Panc1 (cell line): Measurements from ENCODE around the gene TANC1. TPM values are rescaled to one million over a fixed set of nuclear protein-coding genes. Genes with fewer than 3 reads are reported as not detected.

Experiments used
- ATAC-seq: fragments of 200-7000 bp; cut with Tn5 transposase; 2 replicates; pipeline ENCODE4 v1.9.1; 2020; ENCODE audit warnings: mild to moderate bottlenecking, moderate library complexity
- BruUV-seq: library from RNA; stranded (reverse); fragments of 400-500 nt; replicated peaks from 2 replicates; lab custom pipeline; 2021; lab: Mats Ljungman, UMichigan
- CTCF ChIA-PET: fragments of 300-600 bp; sonication (Branson Sonifier 250); formaldehyde crosslinking; loops from one replicate; lab custom pipeline; 2022; ENCODE audit warnings: antibody characterized with exemption; lab: Charles Lee
- POLR2A ChIA-PET: fragments of 300-600 bp; sonication (Branson Sonifier 250); formaldehyde crosslinking; loops from one replicate; lab custom pipeline; 2022; ENCODE audit warnings: antibody characterized with exemption; lab: Charles Lee
- DNase-seq: peaks from one replicate; pipeline ENCODE4 v3.0.0-alpha.2; 2010; ENCODE audit warnings: low read depth, low spot score
- H3K27ac ChIP-seq: 2 replicates; pipeline ENCODE4 v1.5.1; 2011; ENCODE audit warnings: mild to moderate bottlenecking, low read length, inconsistent platforms
- H3K27me3 ChIP-seq: fragments of 200-500 bp; sonication (Bioruptor generic); 2 replicates; pipeline ENCODE4 v1.6.0; 2014; ENCODE audit warnings: low read length, inconsistent platforms; ENCODE audit not compliant: control insufficient read depth, insufficient read depth
- H3K36me3 ChIP-seq: fragments of 200-500 bp; sonication (Bioruptor generic); 2 replicates; pipeline ENCODE4 v1.5.1; 2014; ENCODE audit warnings: inconsistent platforms, mild to moderate bottlenecking, low read length, moderate library complexity; ENCODE audit not compliant: control insufficient read depth, insufficient read depth
- H3K4me1 ChIP-seq: 2 replicates; pipeline ENCODE4 v1.5.1; 2011; ENCODE audit warnings: inconsistent platforms, mild to moderate bottlenecking, low read length, moderate library complexity; ENCODE audit not compliant: control insufficient read depth, insufficient read depth
- H3K4me3 ChIP-seq, 2 experiments: 2 replicates each; pipeline ENCODE4 v1.5.1; 2011 to 2012; ENCODE audit warnings: low read depth in 2 of 2, low read length in 2 of 2, mild to moderate bottlenecking in 2 of 2, inconsistent platforms in 1 of 2, moderate library complexity in 1 of 2
- H3K9me3 ChIP-seq: fragments of 200-500 bp; sonication (Bioruptor generic); 2 replicates; pipeline ENCODE4 v1.5.1; 2014; ENCODE audit warnings: low read depth, mild to moderate bottlenecking, inconsistent platforms, low read length, moderate library complexity; ENCODE audit not compliant: control insufficient read depth, insufficient read depth
- CTCF ChIP-seq: fragments of 450-650 bp; IDR thresholded peaks from 2 replicates; pipeline ENCODE4 v1.5.1; 2017; ENCODE audit warnings: mild to moderate bottlenecking
- POLR2AphosphoS5 ChIP-seq: IDR thresholded peaks from 2 replicates; pipeline ENCODE4 v1.6.1; 2012; ENCODE audit warnings: mild to moderate bottlenecking, low read depth, low read length, moderate library complexity
- SIN3A ChIP-seq: IDR thresholded peaks from 2 replicates; pipeline ENCODE4 v1.6.1; 2012; ENCODE audit warnings: low read depth, mild to moderate bottlenecking, low read length, moderate library complexity, borderline replicate concordance; ENCODE audit not compliant: insufficient read depth
- TCF7L2 ChIP-seq: IDR thresholded peaks from 2 replicates; pipeline ENCODE4 v1.6.1; 2011; ENCODE audit warnings: mild to moderate bottlenecking, low read depth, low read length, inconsistent platforms
- in situ Hi-C: cut with HindIII; loops from 2 replicates; pipeline ENCODE4 v1.10.0; 2016; ENCODE audit warnings: low sequenced_read_pairs, low pct_unique_long_range_greater_than_20kb
- intact Hi-C: fragments of 100-400 bp; cut with micrococcal nuclease; formaldehyde crosslinking; loops from one replicate; pipeline ENCODE4 v1.10.0; 2022; ENCODE audit not compliant: unreplicated experiment
- total RNA-seq: library from RNA; stranded (reverse); gene quantifications from one replicate; pipeline ENCODE4 v1.2.1, GENCODE V29; 2021; ENCODE audit not compliant: unreplicated experiment
- TF ChIP-seq, protein P1 (sequence below), 2 experiments: IDR thresholded peaks; 2 replicates each; pipeline ENCODE4 v1.6.1; 2011 to 2012; ENCODE audit warnings: low read depth in 2 of 2, control low read depth in 1 of 2, low read length in 1 of 2, mild to moderate bottlenecking in 1 of 2, moderate library complexity in 1 of 2; ENCODE audit not compliant: insufficient read depth in 1 of 2

TANC1 gene
- total RNA-seq, 1 experiment from 2014 or later, result 44.3 TPM

- ChIA-PET CTCF (interaction anchor here (0.6 kb wide), 1 partner anchor 75 kb away, joined by 4 read pairs; no protein-coding TSS in a partner anchor), POLR2A (no interaction called here)
- in situ Hi-C loops (no loop called here), intact Hi-C loops (no loop called here)
- TF ChIP-seq POLR2AphosphoS5 (no peak), SIN3A (no peak), TCF7L2 (no peak)
- no peaks in the 10 kb centered on the region for H3K27me3 ChIP-seq
- peaks cover 3% of the 10 kb centered on the region; the same call in 1 of the 2 replicates for H3K9me3 ChIP-seq
- BruUV-seq, result no TSS peak
- peaks cover 48% of the 10 kb centered on the region for H3K4me1 ChIP-seq
- H3K4me3 ChIP-seq, result no peak overlapping the region
- peak overlapping the region; percentile 86 for H3K27ac ChIP-seq
- ATAC-seq, result no peak
- H3K36me3 ChIP-seq, result no peaks in the 10 kb centered on the region
- no peak for DNase-seq
Measured at GRCh38 chr2:159091976-159092375, 123.5 kb downstream of the TANC1 start.

DNA sequence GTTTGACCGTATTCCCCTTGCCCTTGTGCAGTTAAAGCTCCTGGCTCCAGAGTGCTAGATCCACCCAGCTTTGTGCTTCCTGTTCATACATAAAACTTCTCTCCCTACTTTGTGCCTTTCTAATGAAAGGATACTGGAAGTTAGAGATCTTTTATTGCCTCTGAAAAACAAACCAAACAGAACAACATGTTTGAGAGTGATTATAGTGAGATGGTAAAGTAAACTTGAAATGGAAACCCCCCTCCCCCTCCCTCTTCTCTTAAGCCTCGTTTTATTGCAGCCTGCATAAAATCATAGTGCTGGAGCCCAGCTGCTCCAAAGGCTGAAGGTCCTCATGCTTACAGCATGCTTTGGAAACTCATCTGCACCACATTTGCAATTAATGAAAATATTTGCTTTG, 125.1 kb downstream of the TANC1 start:
- intact Hi-C loops, result no loop called here
- H3K4me1 ChIP-seq, result peaks cover 55% of the 10 kb centered on the region
- H3K27ac ChIP-seq, result peak overlapping the region; percentile 86
- H3K27me3 ChIP-seq, result no peaks in the 10 kb centered on the region
- no peaks in the 10 kb centered on the region for H3K36me3 ChIP-seq
- in situ Hi-C loops, result no loop called here
- BruUV-seq, result no TSS peak
- POLR2A ChIA-PET, result interaction anchor here (0.5 to 0.7 kb wide), 2 partner anchors 8 to 29 kb away, joined by 3 to 7 read pairs; no protein-coding TSS in a partner anchor
- H3K9me3 ChIP-seq, result peaks cover 3% of the 10 kb centered on the region; the same call in 1 of the 2 replicates
- no peak for DNase-seq
- no peak overlapping the region for H3K4me3 ChIP-seq
- ATAC-seq, result peak; percentile 46; the same call in 1 of the 2 replicates
- TF ChIP-seq, protein P1, sequence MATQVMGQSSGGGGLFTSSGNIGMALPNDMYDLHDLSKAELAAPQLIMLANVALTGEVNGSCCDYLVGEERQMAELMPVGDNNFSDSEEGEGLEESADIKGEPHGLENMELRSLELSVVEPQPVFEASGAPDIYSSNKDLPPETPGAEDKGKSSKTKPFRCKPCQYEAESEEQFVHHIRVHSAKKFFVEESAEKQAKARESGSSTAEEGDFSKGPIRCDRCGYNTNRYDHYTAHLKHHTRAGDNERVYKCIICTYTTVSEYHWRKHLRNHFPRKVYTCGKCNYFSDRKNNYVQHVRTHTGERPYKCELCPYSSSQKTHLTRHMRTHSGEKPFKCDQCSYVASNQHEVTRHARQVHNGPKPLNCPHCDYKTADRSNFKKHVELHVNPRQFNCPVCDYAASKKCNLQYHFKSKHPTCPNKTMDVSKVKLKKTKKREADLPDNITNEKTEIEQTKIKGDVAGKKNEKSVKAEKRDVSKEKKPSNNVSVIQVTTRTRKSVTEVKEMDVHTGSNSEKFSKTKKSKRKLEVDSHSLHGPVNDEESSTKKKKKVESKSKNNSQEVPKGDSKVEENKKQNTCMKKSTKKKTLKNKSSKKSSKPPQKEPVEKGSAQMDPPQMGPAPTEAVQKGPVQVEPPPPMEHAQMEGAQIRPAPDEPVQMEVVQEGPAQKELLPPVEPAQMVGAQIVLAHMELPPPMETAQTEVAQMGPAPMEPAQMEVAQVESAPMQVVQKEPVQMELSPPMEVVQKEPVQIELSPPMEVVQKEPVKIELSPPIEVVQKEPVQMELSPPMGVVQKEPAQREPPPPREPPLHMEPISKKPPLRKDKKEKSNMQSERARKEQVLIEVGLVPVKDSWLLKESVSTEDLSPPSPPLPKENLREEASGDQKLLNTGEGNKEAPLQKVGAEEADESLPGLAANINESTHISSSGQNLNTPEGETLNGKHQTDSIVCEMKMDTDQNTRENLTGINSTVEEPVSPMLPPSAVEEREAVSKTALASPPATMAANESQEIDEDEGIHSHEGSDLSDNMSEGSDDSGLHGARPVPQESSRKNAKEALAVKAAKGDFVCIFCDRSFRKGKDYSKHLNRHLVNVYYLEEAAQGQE (IDR thresholded peaks at IDR 0.05; ENCODE audit: insufficient read depth in 1 of 2, low read depth in 2 of 2, low read length in 1 of 2), result no peak
- TF ChIP-seq TCF7L2 (peak; percentile 73), POLR2AphosphoS5 (0 out of 2 replicates have a peak, but pooled peaks have one; percentile 32), CTCF (no peak)
- CTCF ChIA-PET, result no interaction called here

DNA sequence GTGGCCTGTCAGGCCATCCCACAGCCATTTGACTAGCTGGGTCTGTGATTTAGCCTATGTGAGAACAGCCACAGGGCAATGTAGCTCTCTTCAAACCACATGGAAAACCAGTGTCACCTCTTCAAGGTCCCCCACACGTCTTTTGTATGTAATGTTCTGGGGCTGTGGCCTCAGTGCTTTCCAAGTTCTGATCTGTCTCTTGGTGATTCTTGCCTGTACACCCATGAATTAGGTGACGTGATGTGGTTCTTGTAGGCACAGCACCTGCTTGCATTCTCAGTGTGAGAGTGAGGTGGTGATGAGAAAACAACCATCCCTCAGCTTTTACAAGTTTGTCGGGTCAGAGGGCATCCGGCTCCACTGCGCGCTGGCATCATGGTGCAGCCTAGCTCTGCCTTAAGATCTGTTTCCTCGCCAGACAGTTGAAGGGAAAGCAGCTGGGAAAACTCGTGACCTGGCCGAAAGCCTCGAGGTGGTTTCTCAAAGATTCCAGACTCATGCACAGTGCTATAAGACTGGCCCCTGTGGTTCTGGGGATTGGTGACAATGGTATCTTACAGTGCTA, 125.8 kb downstream of the TANC1 start:
- TF ChIP-seq SIN3A (no peak), POLR2AphosphoS5 (no peak), CTCF (no peak), TCF7L2 (no peak)
- TF ChIP-seq, protein P1 (IDR thresholded peaks at IDR 0.05; ENCODE audit: insufficient read depth in 1 of 2, low read depth in 2 of 2, low read length in 1 of 2), result no peak
- peaks cover 3% of the 10 kb centered on the region; the same call in 1 of the 2 replicates for H3K9me3 ChIP-seq
- no peak for DNase-seq
- H3K27me3 ChIP-seq, result no peaks in the 10 kb centered on the region
- no peaks in the 10 kb centered on the region; the same call in 1 of the 2 replicates for H3K36me3 ChIP-seq
- BruUV-seq, result no TSS peak
- ChIA-PET CTCF (no interaction called here), POLR2A (interaction anchor here (0.5 to 0.7 kb wide), 2 partner anchors 9 to 29 kb away, joined by 3 to 7 read pairs; no protein-coding TSS in a partner anchor)
- peak overlapping the region; percentile 86 for H3K27ac ChIP-seq
- peak; percentile 64 for ATAC-seq
- H3K4me3 ChIP-seq, result no peak overlapping the region
- intact Hi-C loops (no loop called here), in situ Hi-C loops (no loop called here)
- H3K4me1 ChIP-seq, result peaks cover 62% of the 10 kb centered on the region
